DND-41 (cell line): ENCODE data around the gene CCDC154.

Experiments used
- CTCF ChIP-seq: IDR thresholded peaks from 2 replicates; pipeline ENCODE4 v1.5.1; 2012; ENCODE audit warnings: borderline replicate concordance, low read length, moderate library complexity, mild to moderate bottlenecking; ENCODE audit not compliant: poor library complexity, severe bottlenecking; ENCODE audit errors: extremely low read depth
- EZH2 ChIP-seq: IDR thresholded peaks from 3 replicates; pipeline ENCODE4 v1.6.1; 2012; ENCODE audit warnings: borderline replicate concordance, low read depth, mild to moderate bottlenecking, moderate library complexity, low read length, inconsistent platforms; ENCODE audit not compliant: severe bottlenecking

DNA sequence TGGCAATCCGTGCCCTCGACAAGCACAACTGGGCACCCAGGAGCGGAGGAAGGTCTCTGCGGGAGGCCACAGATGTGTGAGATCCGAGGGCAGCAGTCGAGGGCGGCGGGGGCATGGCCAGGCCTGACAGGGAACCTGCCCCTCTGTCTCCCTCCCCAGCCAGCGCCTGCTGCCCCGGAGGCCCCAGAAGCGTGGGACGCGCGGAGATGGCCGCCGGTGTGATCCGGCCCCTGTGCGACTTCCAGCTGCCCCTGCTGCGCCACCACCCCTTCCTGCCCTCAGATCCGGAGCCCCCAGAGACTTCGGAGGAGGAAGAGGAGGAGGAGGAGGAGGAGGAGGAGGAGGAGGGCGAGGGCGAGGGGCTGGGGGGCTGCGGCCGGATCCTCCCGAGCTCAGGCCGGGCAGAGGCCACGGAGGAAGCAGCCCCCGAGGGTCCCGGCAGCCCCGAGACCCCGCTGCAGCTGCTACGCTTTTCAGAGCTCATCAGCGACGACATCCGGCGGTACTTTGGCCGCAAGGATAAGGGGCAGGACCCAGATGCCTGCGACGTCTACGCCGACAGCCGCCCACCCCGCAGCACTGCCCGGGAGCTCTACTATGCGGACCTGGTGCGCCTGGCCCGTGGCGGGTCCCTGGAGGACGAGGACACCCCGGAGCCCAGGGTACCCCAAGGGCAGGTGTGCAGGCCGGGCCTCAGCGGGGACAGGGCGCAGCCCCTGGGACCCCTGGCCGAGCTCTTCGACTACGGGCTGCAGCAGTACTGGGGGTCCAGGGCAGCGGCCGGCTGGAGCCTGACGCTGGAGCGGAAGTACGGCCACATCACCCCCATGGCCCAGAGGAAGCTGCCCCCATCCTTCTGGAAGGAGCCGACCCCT, 11.7 kb downstream of the CCDC154 start:
- no peak for TF ChIP-seq CTCF
- no peak for TF ChIP-seq EZH2
